AG04449 (cell line): ENCODE measurements around the gene PITX1.

ENCODE experiments used
- CTCF ChIA-PET: fragments of 350-600 bp; formaldehyde crosslinking; extraction: SDS; loops from one replicate; lab custom pipeline; 2021; ENCODE audit warnings: antibody characterized with exemption; lab: Yijun Ruan, JAX
- POLR2A ChIA-PET: fragments of 400-600, 350-600 bp; formaldehyde crosslinking; extraction: SDS; loops from one replicate; lab custom pipeline; 2020; ENCODE audit warnings: antibody characterized with exemption, inconsistent platforms; lab: Yijun Ruan, JAX
- DNase-seq: peaks from one replicate; pipeline ENCODE4 v3.0.0-alpha.2; 2010; ENCODE audit warnings: low read depth, low spot score
- H3K4me3 ChIP-seq: 2 replicates; pipeline ENCODE4 v1.5.1; 2011; ENCODE audit warnings: low read depth, mild to moderate bottlenecking, control low read depth, low read length
- CTCF ChIP-seq: IDR thresholded peaks from one replicate; pipeline ENCODE4 v1.5.1; 2011; ENCODE audit warnings: mild to moderate bottlenecking, moderate library complexity, low read length, control low read depth, inconsistent platforms; ENCODE audit not compliant: insufficient read depth; ENCODE audit errors: missing control alignments

Gene PITX1

GRCh38 chr5:135034236-135034962, 371 bp upstream of the PITX1 start:
- peak overlapping the region; percentile 72 for H3K4me3 ChIP-seq
- POLR2A ChIA-PET = no interaction called here
- no peak for DNase-seq
- CTCF ChIA-PET = interaction anchor here (1.5 to 3.5 kb wide), 2 partner anchors 149 to 157 kb away, joined by 3 to 10 read pairs; no protein-coding TSS in a partner anchor
- no peak for TF ChIP-seq CTCF

- H3K4me3 ChIP-seq = peak overlapping the region; percentile 72
- ChIA-PET CTCF (interaction anchor here (0.9 to 3.5 kb wide), 3 partner anchors 154 to 294 kb away, joined by 3 to 10 read pairs (median 5); no protein-coding TSS in a partner anchor), POLR2A (interaction anchor here (0.9 to 1.5 kb wide), 2 partner anchors 188 to 354 kb away, joined by 3 read pairs; partner anchors contain the start of gene C5orf24)
- no peak for DNase-seq
- no peak for TF ChIP-seq CTCF
Observed at GRCh38 chr5:135032999-135033861, 798 bp downstream of the PITX1 start.

GRCh38 chr5:135032695-135032998, 1.4 kb downstream of the PITX1 start:
- no peak for DNase-seq
- no peak for TF ChIP-seq CTCF
- H3K4me3 ChIP-seq = peak overlapping the region; percentile 72
- CTCF ChIA-PET = interaction anchor here (1.6 to 3.5 kb wide), 2 partner anchors 159 to 295 kb away, joined by 5 to 10 read pairs; no protein-coding TSS in a partner anchor
- POLR2A ChIA-PET = interaction anchor here (1.5 kb wide), 1 partner anchor 354 kb away, joined by 3 read pairs; no protein-coding TSS in a partner anchor

- DNase-seq = no peak
- ChIA-PET POLR2A (interaction anchor here (1.5 kb wide), 1 partner anchor 355 kb away, joined by 3 read pairs; no protein-coding TSS in a partner anchor), CTCF (interaction anchor here (0.7 to 3.5 kb wide), 5 partner anchors 126 to 301 kb away, joined by 3 to 10 read pairs (median 4); no protein-coding TSS in a partner anchor)
Observed at GRCh38 chr5:135031813-135032694, 2.0 kb downstream of the PITX1 start.

More at GRCh38 chr5:135031813-135032694, 2.0 kb downstream of the PITX1 start:
- H3K4me3 ChIP-seq = peak overlapping the region; percentile 72
- TF ChIP-seq CTCF = no peak
